IMR-90 (cell line): ENCODE data around the gene ILDR2. TPM values are rescaled to one million over a fixed set of nuclear protein-coding genes. Genes with fewer than 3 reads are reported as not detected.

Experiments used
- ATAC-seq: fragments of 200-7000 bp; cut with Tn5 transposase; 2 replicates; pipeline ENCODE4 v1.9.1; 2020; ENCODE audit warnings: low read depth, mild to moderate bottlenecking, moderate library complexity
- BruUV-seq: library from RNA; stranded (reverse); fragments of 400-500 nt; replicated peaks from 2 replicates; lab custom pipeline; 2021; lab: Mats Ljungman, UMichigan
- CTCF ChIA-PET: fragments of 300-600 bp; formaldehyde crosslinking; extraction: SDS; loops from one replicate; lab custom pipeline; 2021; ENCODE audit warnings: antibody characterized with exemption; lab: Yijun Ruan, JAX
- POLR2A ChIA-PET: fragments of 300-600 bp; sonication (Branson Sonifier 250); formaldehyde crosslinking; loops from one replicate; lab custom pipeline; 2022; ENCODE audit warnings: antibody characterized with exemption; ENCODE audit not compliant: unreplicated experiment; lab: Charles Lee
- DNase-seq: peaks from one replicate; pipeline ENCODE4 v3.0.0; 2013
- H2AFZ ChIP-seq: replicated peaks from 2 replicates; pipeline ENCODE3; 2013; ENCODE audit warnings: low read length, mild to moderate bottlenecking; ENCODE audit not compliant: poor library complexity
- H2AK5ac ChIP-seq: 2 replicates; pipeline ENCODE4 v1.6.1; 2013; ENCODE audit warnings: low read depth, low read length, inconsistent platforms
- H2AK9ac ChIP-seq: replicated peaks from 2 replicates; pipeline ENCODE3; 2013; ENCODE audit warnings: mild to moderate bottlenecking, low read depth, low read length, moderate library complexity; ENCODE audit not compliant: poor library complexity
- H2BK120ac ChIP-seq: 2 replicates; pipeline ENCODE4 v1.6.1; 2013; ENCODE audit warnings: low read depth, low read length, inconsistent platforms
- H2BK15ac ChIP-seq: 3 replicates; pipeline ENCODE4 v1.6.1; 2013; ENCODE audit warnings: low read depth, low read length, inconsistent platforms
- H2BK20ac ChIP-seq: 2 replicates; pipeline ENCODE4 v1.6.1; 2013; ENCODE audit warnings: low read depth, mild to moderate bottlenecking, inconsistent platforms, low read length, moderate library complexity
- H2BK5ac ChIP-seq: 2 replicates; pipeline ENCODE4 v1.6.1; 2013; ENCODE audit warnings: mild to moderate bottlenecking, low read depth, low read length, inconsistent platforms; ENCODE audit not compliant: poor library complexity, severe bottlenecking
- H3K14ac ChIP-seq: replicated peaks from 2 replicates; pipeline ENCODE4 v1.6.1; 2013; ENCODE audit warnings: low read depth, low read length, inconsistent platforms
- H3K18ac ChIP-seq: 2 replicates; pipeline ENCODE4 v1.6.1; 2013; ENCODE audit warnings: low read depth, low read length, control low read depth
- H3K23ac ChIP-seq: 2 replicates; pipeline ENCODE4 v1.6.1; 2013; ENCODE audit warnings: low read depth, low read length, inconsistent platforms
- H3K27ac ChIP-seq: 2 replicates; pipeline ENCODE4 v1.5.1; 2013; ENCODE audit warnings: mild to moderate bottlenecking, control low read depth, low read length; ENCODE audit not compliant: insufficient read depth
- H3K27me3 ChIP-seq: 2 replicates; pipeline ENCODE4 v1.6.1; 2013; ENCODE audit warnings: low read length; ENCODE audit not compliant: control insufficient read depth, insufficient read depth
- H3K36me3 ChIP-seq: 2 replicates; pipeline ENCODE4 v1.6.1; 2013; ENCODE audit warnings: low read length, mixed read lengths; ENCODE audit not compliant: control insufficient read depth, insufficient read depth
- H3K4ac ChIP-seq: 2 replicates; pipeline ENCODE4 v1.6.1; 2013; ENCODE audit warnings: low read depth, low read length, inconsistent platforms
- H3K4me1 ChIP-seq: 2 replicates; pipeline ENCODE4 v1.6.1; 2013; ENCODE audit warnings: low read length, mixed read lengths; ENCODE audit not compliant: control insufficient read depth, insufficient read depth
- H3K4me2 ChIP-seq: 2 replicates; pipeline ENCODE4 v1.6.1; 2013; ENCODE audit warnings: low read depth, mild to moderate bottlenecking, control low read depth, low read length, moderate library complexity
- H3K4me3 ChIP-seq: 2 replicates; pipeline ENCODE4 v1.5.1; 2013; ENCODE audit warnings: low read depth, mild to moderate bottlenecking, control low read depth, low read length, moderate library complexity; ENCODE audit not compliant: insufficient read depth
- H3K56ac ChIP-seq: 2 replicates; pipeline ENCODE4 v1.6.1; 2013; ENCODE audit warnings: low read length, inconsistent platforms; ENCODE audit not compliant: insufficient read depth; ENCODE audit errors: extremely low read depth
- H3K79me1 ChIP-seq, 2 experiments: 2 replicates each; pipeline ENCODE4 v1.6.1; 2013; ENCODE audit warnings: low read length in 2 of 2, inconsistent platforms in 1 of 2, low read depth in 1 of 2
- H3K9ac ChIP-seq: 2 replicates; pipeline ENCODE4 v1.6.1; 2013; ENCODE audit warnings: low read depth, low read length, control low read depth
- H3K9me1 ChIP-seq: 2 replicates; pipeline ENCODE4 v1.6.1; 2013; ENCODE audit warnings: low read length, inconsistent platforms; ENCODE audit not compliant: insufficient read depth
- H3K9me3 ChIP-seq: 2 replicates; pipeline ENCODE4 v1.6.1; 2013; ENCODE audit warnings: low read length; ENCODE audit not compliant: control insufficient read depth, insufficient read depth
- H4K20me1 ChIP-seq: 2 replicates; pipeline ENCODE4 v1.6.1; 2013; ENCODE audit warnings: low read length, inconsistent platforms; ENCODE audit not compliant: insufficient read depth
- H4K5ac ChIP-seq: 2 replicates; pipeline ENCODE4 v1.6.1; 2013; ENCODE audit warnings: mild to moderate bottlenecking, low read depth, low read length, control low read depth
- H4K8ac ChIP-seq, 2 experiments: 2 replicates each; pipeline ENCODE4 v1.6.1; 2013; ENCODE audit warnings: low read depth in 2 of 2, low read length in 2 of 2, control low read depth in 1 of 2, inconsistent platforms in 1 of 2
- H4K91ac ChIP-seq: 2 replicates; pipeline ENCODE4 v1.6.1; 2013; ENCODE audit warnings: low read depth, low read length, inconsistent platforms; ENCODE audit not compliant: insufficient read depth
- BHLHE40 ChIP-seq: fragments of 150-350 bp; IDR thresholded peaks from 2 replicates; pipeline ENCODE4 v1.6.1; 2016; ENCODE audit warnings: mild to moderate bottlenecking, low read depth, low read length
- CHD1 ChIP-seq: IDR thresholded peaks from 2 replicates; pipeline ENCODE4 v1.6.1; 2012; ENCODE audit warnings: low read depth, low read length, improper control_type of control experiment
- FOS ChIP-seq: fragments of 150-350 bp; IDR thresholded peaks from 2 replicates; pipeline ENCODE4 v1.6.1; 2016; ENCODE audit warnings: low read depth, low read length
- MAFK ChIP-seq: IDR thresholded peaks from 2 replicates; pipeline ENCODE4 v1.6.1; 2012; ENCODE audit warnings: low read depth, low read length, improper control_type of control experiment
- MAZ ChIP-seq: IDR thresholded peaks from 2 replicates; pipeline ENCODE4 v1.6.1; 2012; ENCODE audit warnings: low read depth, mild to moderate bottlenecking, low read length, improper control_type of control experiment, moderate library complexity, borderline replicate concordance
- MXI1 ChIP-seq: IDR thresholded peaks from 2 replicates; pipeline ENCODE4 v1.6.1; 2012; ENCODE audit warnings: low read depth, mild to moderate bottlenecking, low read length, moderate library complexity, borderline replicate concordance
- NFE2L2 ChIP-seq: fragments of 150-350 bp; IDR thresholded peaks from 2 replicates; pipeline ENCODE4 v1.6.1; 2016; ENCODE audit warnings: low read depth, mild to moderate bottlenecking, low read length
- POLR2A ChIP-seq: IDR thresholded peaks from 2 replicates; pipeline ENCODE4 v1.6.1; 2012; ENCODE audit warnings: mild to moderate bottlenecking, low read depth, low read length
- RCOR1 ChIP-seq: IDR thresholded peaks from 2 replicates; pipeline ENCODE4 v1.6.1; 2012; ENCODE audit warnings: mild to moderate bottlenecking, low read length, improper control_type of control experiment; ENCODE audit not compliant: insufficient replicate concordance
- RFX5 ChIP-seq: IDR thresholded peaks from 2 replicates; pipeline ENCODE4 v1.8.0; 2012; ENCODE audit warnings: low read depth, mild to moderate bottlenecking, low read length, moderate library complexity
- WGBS, 2 experiments: methylation state at CpG; one replicate each; pipeline versions ENCODE4 v1.1.5 to v1.1.7; 2013; ENCODE audit warnings: missing lambda C conversion rate in 2 of 2; ENCODE audit not compliant: insufficient read length in 1 of 2; ENCODE audit errors: extremely low coverage in 2 of 2; 5-methylcytosine and 5-hydroxymethylcytosine counted together
- dilution Hi-C: fragments of 300-500 bp; cut with HindIII; formaldehyde crosslinking; loops from one replicate; pipeline ENCODE4 v1.14.3; 2018; ENCODE audit warnings: low sequenced_read_pairs; ENCODE audit not compliant: unreplicated experiment
- in situ Hi-C: fragments of 300-500 bp; cut with MboI; formaldehyde crosslinking; loops from 3 replicates; pipeline ENCODE4 v1.14.3; 2019; ENCODE audit warnings: low sequenced_read_pairs, inconsistent platforms, mixed read lengths
- intact Hi-C: fragments of 100-400 bp; cut with micrococcal nuclease; formaldehyde crosslinking; loops from 2 replicates; pipeline ENCODE4 v1.10.0; 2022
- polyA plus RNA-seq, 3 experiments: library from polyadenylated mRNA; depleted of rRNA; stranded (reverse); fragments of >200 nt; gene quantifications; 2 replicates each; pipeline ENCODE4 v1.2.3, GENCODE V29; 2012; ENCODE audit warnings: low replicate concordance in 1 of 3
- total RNA-seq: library from RNA; depleted of rRNA; stranded (reverse); fragments of >200 nt; gene quantifications from 2 replicates; pipeline ENCODE4 v1.2.3, GENCODE V29; 2012
- TF ChIP-seq, protein P1 (sequence below): fragments of 150-350 bp; IDR thresholded peaks from 2 replicates; pipeline ENCODE4 v1.6.1; 2016; ENCODE audit warnings: low read depth, mild to moderate bottlenecking, low read length, moderate library complexity, borderline replicate concordance
- TF ChIP-seq, protein P2 (sequence below): fragments of 150-350 bp; IDR thresholded peaks from 2 replicates; pipeline ENCODE4 v1.6.1; 2017; ENCODE audit warnings: mild to moderate bottlenecking, antibody characterized with exemption, low read length, low read depth

The ILDR2 gene
- total and polyA plus RNA-seq, 2 of the 4 experiments (the other 2 are of a cell fraction): under 0.01 TPM; not detected in 1

DNA sequence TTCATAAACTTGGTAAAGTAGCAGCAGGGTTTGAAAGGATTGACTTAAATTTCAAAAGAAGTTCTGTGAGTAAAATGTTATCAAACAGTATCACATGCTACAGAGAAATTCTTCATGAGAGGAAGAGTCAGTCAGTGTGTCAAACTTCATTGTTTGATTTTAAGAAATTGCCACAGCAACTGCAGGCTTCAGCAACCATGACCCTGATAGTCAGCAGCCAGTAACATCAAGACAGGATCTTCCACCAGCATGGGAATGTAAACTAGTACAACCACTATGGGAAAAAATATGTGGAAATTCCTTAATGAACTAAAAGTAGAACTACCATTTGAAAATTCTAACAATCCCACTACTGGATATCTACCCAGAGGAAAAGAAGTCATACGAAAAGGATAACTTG lies 25.2 kb upstream of the ILDR2 start:
- H2BK20ac ChIP-seq: no peak overlapping the region
- no peak overlapping the region for H2AFZ ChIP-seq
- no peak overlapping the region for H2BK120ac ChIP-seq
- no peak overlapping the region for H2AK5ac ChIP-seq
- H3K9me1 ChIP-seq: no peaks in the 10 kb centered on the region
- no peaks in the 10 kb centered on the region for H3K79me1 ChIP-seq
- no TSS peak for BruUV-seq
- H3K4me3 ChIP-seq: no peak overlapping the region
- H3K4ac ChIP-seq: no peak overlapping the region
- no peaks in the 10 kb centered on the region for H3K4me1 ChIP-seq
- H3K4me2 ChIP-seq: no peak overlapping the region
- H3K56ac ChIP-seq: no peak overlapping the region
- no peak overlapping the region for H3K23ac ChIP-seq
- ChIA-PET POLR2A (no interaction called here), CTCF (no interaction called here)
- H3K36me3 ChIP-seq: no peaks in the 10 kb centered on the region
- in situ Hi-C loops: no loop called here
- H2BK5ac ChIP-seq: no peak overlapping the region
- no peak overlapping the region for H3K18ac ChIP-seq
- H3K14ac ChIP-seq: no peak overlapping the region
- dilution Hi-C loops: no loop called here
- H2BK15ac ChIP-seq: no peak overlapping the region
- intact Hi-C loops: no loop called here
- no peak overlapping the region for H4K5ac ChIP-seq
- H3K9me3 ChIP-seq: no peaks in the 10 kb centered on the region
- H3K27ac ChIP-seq: no peak overlapping the region
- WGBS, 2 experiments: no CpG with 5 or more reads among the region's 1 CpG
- no peak overlapping the region for H2AK9ac ChIP-seq
- no peak for TF ChIP-seq NFE2L2
- no peak for TF ChIP-seq POLR2A
- TF ChIP-seq, protein P1, sequence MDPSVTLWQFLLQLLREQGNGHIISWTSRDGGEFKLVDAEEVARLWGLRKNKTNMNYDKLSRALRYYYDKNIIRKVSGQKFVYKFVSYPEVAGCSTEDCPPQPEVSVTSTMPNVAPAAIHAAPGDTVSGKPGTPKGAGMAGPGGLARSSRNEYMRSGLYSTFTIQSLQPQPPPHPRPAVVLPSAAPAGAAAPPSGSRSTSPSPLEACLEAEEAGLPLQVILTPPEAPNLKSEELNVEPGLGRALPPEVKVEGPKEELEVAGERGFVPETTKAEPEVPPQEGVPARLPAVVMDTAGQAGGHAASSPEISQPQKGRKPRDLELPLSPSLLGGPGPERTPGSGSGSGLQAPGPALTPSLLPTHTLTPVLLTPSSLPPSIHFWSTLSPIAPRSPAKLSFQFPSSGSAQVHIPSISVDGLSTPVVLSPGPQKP: no peak
- no peak for TF ChIP-seq RCOR1
- no peak for TF ChIP-seq BHLHE40
- TF ChIP-seq RFX5: no peak
- no peak for TF ChIP-seq MAZ
- no peak for TF ChIP-seq FOS
- TF ChIP-seq, protein P2, sequence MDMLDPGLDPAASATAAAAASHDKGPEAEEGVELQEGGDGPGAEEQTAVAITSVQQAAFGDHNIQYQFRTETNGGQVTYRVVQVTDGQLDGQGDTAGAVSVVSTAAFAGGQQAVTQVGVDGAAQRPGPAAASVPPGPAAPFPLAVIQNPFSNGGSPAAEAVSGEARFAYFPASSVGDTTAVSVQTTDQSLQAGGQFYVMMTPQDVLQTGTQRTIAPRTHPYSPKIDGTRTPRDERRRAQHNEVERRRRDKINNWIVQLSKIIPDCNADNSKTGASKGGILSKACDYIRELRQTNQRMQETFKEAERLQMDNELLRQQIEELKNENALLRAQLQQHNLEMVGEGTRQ: no peak
- TF ChIP-seq MAFK: no peak
- no peak for TF ChIP-seq CHD1
- no peak for TF ChIP-seq MXI1
- no peaks in the 10 kb centered on the region for H4K20me1 ChIP-seq
- no peak overlapping the region for H3K9ac ChIP-seq
- DNase-seq: no peak
- H4K8ac ChIP-seq: no peak overlapping the region
- ATAC-seq: no peak
- no peaks in the 10 kb centered on the region for H3K27me3 ChIP-seq
- H4K91ac ChIP-seq: no peak overlapping the region
